Neuronal stem cell (in vitro differentiated cells): ENCODE measurements around the gene USP6. TPM values are rescaled to one million over a fixed set of nuclear protein-coding genes. Genes with fewer than 3 reads are reported as not detected.

ENCODE experiments used
- small RNA-seq: library from polyadenylated mRNA; stranded (forward); fragments of <200 nt; extraction: miRNeasy Mini kit (QIAGEN cat#:217004); gene quantifications from one replicate; pipeline ENCODE3, GENCODE V24; 2013; ENCODE audit not compliant: insufficient read depth

The USP6 gene

Small RNAs within 50 kb of the gene (small RNA-seq; reads per million reads assigned to genes)
- gene AC012146.4, result not detected
